H1 (cell line): ENCODE data around the gene DENND4C. TPM values are rescaled to one million over a fixed set of nuclear protein-coding genes. Genes with fewer than 3 reads are reported as not detected.

ENCODE experiments used
- CTCF ChIA-PET: fragments of 300-600 bp; sonication (Branson Sonifier 250); formaldehyde crosslinking; loops from one replicate; lab custom pipeline; 2021; ENCODE audit not compliant: partially characterized antibody; lab: Charles Lee
- POLR2A ChIA-PET: fragments of 300-600 bp; sonication (Branson Sonifier 250); formaldehyde crosslinking; loops from one replicate; lab custom pipeline; 2021; ENCODE audit warnings: inconsistent platforms; ENCODE audit not compliant: partially characterized antibody; lab: Charles Lee
- DNase-seq, 2 experiments: peaks; one replicate each; pipeline versions ENCODE4 v3.0.0 to v3.0.0-alpha.2; 2010 to 2022; ENCODE audit warnings: low spot score in 2 of 2, low read depth in 1 of 2, mixed read lengths in 1 of 2
- FAIRE-seq: peaks from 2 replicates; lab custom pipeline; 2011; peaks lifted over from hg19 to GRCh38; lab: Jason Lieb, UNC
- H2AFZ ChIP-seq: 2 replicates; pipeline ENCODE4 v1.8.1; 2012; ENCODE audit warnings: low read length, inconsistent platforms
- H2AK5ac ChIP-seq: 2 replicates; pipeline ENCODE4 v1.6.1; 2013; ENCODE audit warnings: low read depth, low read length
- H2BK120ac ChIP-seq: replicated peaks from 2 replicates; pipeline ENCODE3; 2013; ENCODE audit warnings: low read depth, low read length, inconsistent platforms
- H2BK12ac ChIP-seq: 2 replicates; pipeline ENCODE4 v1.6.1; 2013; ENCODE audit warnings: low read depth, low read length
- H2BK15ac ChIP-seq: 2 replicates; pipeline ENCODE4 v1.6.1; 2013; ENCODE audit warnings: low read length
- H2BK20ac ChIP-seq: 2 replicates; pipeline ENCODE4 v1.6.1; 2013; ENCODE audit warnings: low read length
- H2BK5ac ChIP-seq: 2 replicates; pipeline ENCODE4 v1.6.1; 2013; ENCODE audit warnings: low read depth, low read length
- H3K14ac ChIP-seq: 2 replicates; pipeline ENCODE4 v1.6.1; 2013; ENCODE audit warnings: inconsistent platforms; ENCODE audit not compliant: insufficient read length
- H3K18ac ChIP-seq: 2 replicates; pipeline ENCODE4 v1.6.1; 2013; ENCODE audit warnings: low read length; ENCODE audit errors: extremely low read depth
- H3K23ac ChIP-seq: 2 replicates; pipeline ENCODE4 v1.6.1; 2013; ENCODE audit warnings: inconsistent platforms; ENCODE audit not compliant: insufficient read length
- H3K23me2 ChIP-seq: 2 replicates; pipeline ENCODE4 v1.6.1; 2013; ENCODE audit warnings: low read depth, low read length
- H3K27ac ChIP-seq: 2 replicates; pipeline ENCODE4 v1.6.1; 2011; ENCODE audit warnings: low read depth, low read length, inconsistent platforms
- H3K27me3 ChIP-seq, 4 experiments: replicated peaks in 1 of 4; 1 replicate in 1 of 4; 2 replicates in 3 of 4; pipeline versions ENCODE4 v1.6.1 to v1.8.1; 2011 to 2013; ENCODE audit warnings: low read length in 3 of 4, mild to moderate bottlenecking in 3 of 4, inconsistent platforms in 2 of 4, mixed read lengths in 2 of 4, moderate library complexity in 1 of 4; ENCODE audit not compliant: control insufficient read depth in 3 of 4, insufficient read depth in 3 of 4; ENCODE audit errors: extremely low read depth in 1 of 4
- H3K36me3 ChIP-seq, 4 experiments: 2 replicates each; pipeline versions ENCODE4 v1.6.1 to v1.8.1; 2011 to 2013; ENCODE audit warnings: mild to moderate bottlenecking in 4 of 4, low read length in 3 of 4, moderate library complexity in 2 of 4, control low read depth in 1 of 4, inconsistent platforms in 1 of 4; ENCODE audit not compliant: insufficient read depth in 4 of 4, control insufficient read depth in 2 of 4
- H3K4ac ChIP-seq: replicated peaks from 2 replicates; pipeline ENCODE3; 2013; ENCODE audit warnings: low read length, low read depth, mixed read lengths, inconsistent platforms; ENCODE audit not compliant: insufficient read length
- H3K4me1 ChIP-seq, 4 experiments: replicated peaks in 1 of 4; 1 replicate in 1 of 4; 2 replicates in 3 of 4; pipeline versions ENCODE4 v1.6.1 to v1.8.1; 2011 to 2013; ENCODE audit warnings: low read length in 3 of 4, inconsistent platforms in 2 of 4, mixed read lengths in 1 of 4; ENCODE audit not compliant: insufficient read depth in 4 of 4, control insufficient read depth in 3 of 4
- H3K4me2 ChIP-seq, 2 experiments: 2 replicates each; pipeline versions ENCODE4 v1.6.1 to v1.8.1; 2011 to 2013; ENCODE audit warnings: low read depth in 2 of 2, low read length in 2 of 2, control low read depth in 1 of 2, inconsistent platforms in 1 of 2, mild to moderate bottlenecking in 1 of 2; ENCODE audit not compliant: insufficient read depth in 1 of 2
- H3K4me3 ChIP-seq, 4 experiments: fragments of 200-600, 300-600 bp in 1 of 4; sonication (generic), shearing (Covaris generic), sonication (Bioruptor Twin) in 1 of 4; 2 replicates each; pipeline versions ENCODE4 v1.5.1 to v1.8.1; 2011 to 2016; ENCODE audit warnings: low read length in 4 of 4, low read depth in 3 of 4, control low read depth in 2 of 4, inconsistent platforms in 2 of 4, mild to moderate bottlenecking in 2 of 4, mixed read lengths in 1 of 4, moderate library complexity in 1 of 4; ENCODE audit not compliant: insufficient read depth in 2 of 4; ENCODE audit errors: extremely low read depth in 1 of 4
- H3K56ac ChIP-seq: replicated peaks from 2 replicates; pipeline ENCODE3; 2013; ENCODE audit warnings: low read depth, mild to moderate bottlenecking, mixed read lengths, low read length, inconsistent platforms; ENCODE audit not compliant: insufficient read length
- H3K79me1 ChIP-seq: 2 replicates; pipeline ENCODE4 v1.6.1; 2013; ENCODE audit warnings: low read depth, low read length, control low read depth
- H3K79me2 ChIP-seq, 2 experiments: 2 replicates each; pipeline versions ENCODE4 v1.6.1 to v1.8.1; 2012 to 2013; ENCODE audit warnings: low read length in 2 of 2, mild to moderate bottlenecking in 2 of 2, inconsistent platforms in 1 of 2; ENCODE audit not compliant: insufficient read depth in 2 of 2, control insufficient read depth in 1 of 2
- H3K9ac ChIP-seq, 4 experiments: replicated peaks in 1 of 4; 1 replicate in 1 of 4; 2 replicates in 3 of 4; pipeline versions ENCODE4 v1.6.1 to v1.8.1; 2011 to 2013; ENCODE audit warnings: low read depth in 3 of 4, low read length in 3 of 4, control low read depth in 2 of 4, mild to moderate bottlenecking in 2 of 4, moderate library complexity in 2 of 4, inconsistent platforms in 1 of 4; ENCODE audit errors: extremely low read depth in 1 of 4
- H3K9me3 ChIP-seq, 2 experiments: 2 replicates each; pipeline versions ENCODE4 v1.6.1 to v1.8.1; 2012 to 2013; ENCODE audit warnings: mild to moderate bottlenecking in 2 of 2, moderate library complexity in 2 of 2, control low read depth in 1 of 2, inconsistent platforms in 1 of 2, low read depth in 1 of 2, low read length in 1 of 2, mixed read lengths in 1 of 2; ENCODE audit not compliant: insufficient read depth in 2 of 2
- H4K20me1 ChIP-seq, 2 experiments: replicated peaks in 1 of 2; 2 replicates each; pipeline versions ENCODE3 to v1.8.1; 2011 to 2013; ENCODE audit warnings: inconsistent platforms in 2 of 2, low read length in 2 of 2, mild to moderate bottlenecking in 1 of 2; ENCODE audit not compliant: insufficient read depth in 2 of 2, control insufficient read depth in 1 of 2
- H4K5ac ChIP-seq: 2 replicates; pipeline ENCODE4 v1.6.1; 2013; ENCODE audit warnings: low read length, low read depth, mixed read lengths, inconsistent platforms; ENCODE audit not compliant: insufficient read length
- H4K8ac ChIP-seq: 2 replicates; pipeline ENCODE4 v1.8.0; 2013; ENCODE audit warnings: mild to moderate bottlenecking, moderate library complexity, low read length, inconsistent platforms; ENCODE audit not compliant: insufficient read depth; ENCODE audit errors: extremely low read depth
- H4K91ac ChIP-seq: replicated peaks from 2 replicates; pipeline ENCODE3; 2013; ENCODE audit warnings: low read length, mixed read lengths, inconsistent platforms; ENCODE audit not compliant: insufficient read length
- ASH2L ChIP-seq: fragments of 200-600, 300-600 bp; sonication (generic); IDR thresholded peaks from one replicate; pipeline ENCODE4 v1.7.1; 2017; ENCODE audit warnings: low read length
- BCL11A ChIP-seq, 2 experiments: IDR thresholded peaks; one replicate each; pipeline ENCODE4 v1.6.1; 2011; ENCODE audit warnings: low read depth in 2 of 2, low read length in 2 of 2, mild to moderate bottlenecking in 2 of 2
- CBX8 ChIP-seq: fragments of 300-800, 300-1000 bp; sonication (generic); IDR thresholded peaks from 2 replicates; pipeline ENCODE4 v1.7.1; 2016; ENCODE audit warnings: low read depth, low read length, borderline replicate concordance
- CHD1 ChIP-seq: IDR thresholded peaks from 2 replicates; pipeline ENCODE4 v1.6.1; 2012; ENCODE audit warnings: low read depth, low read length, improper control_type of control experiment
- EGR1 ChIP-seq: IDR thresholded peaks from 2 replicates; pipeline ENCODE4 v1.6.1; 2011; ENCODE audit warnings: low read depth, low read length, borderline replicate concordance
- EP300 ChIP-seq, 2 experiments: IDR thresholded peaks; 1 replicate in 1 of 2; 2 replicates in 1 of 2; pipeline ENCODE4 v1.6.1; 2011 to 2012; ENCODE audit warnings: low read depth in 2 of 2, low read length in 2 of 2, mild to moderate bottlenecking in 2 of 2, borderline replicate concordance in 1 of 2, inconsistent platforms in 1 of 2, moderate library complexity in 1 of 2
- POLR2AphosphoS5 ChIP-seq: IDR thresholded peaks from 2 replicates; pipeline ENCODE4 v1.6.1; 2011; ENCODE audit warnings: low read depth, low read length
- RAD21 ChIP-seq, 2 experiments: IDR thresholded peaks in 1 of 2; conservative IDR thresholded peaks in 1 of 2; 2 replicates each; pipeline ENCODE4 v1.6.1; 2011; ENCODE audit warnings: low read depth in 2 of 2, low read length in 2 of 2, improper control_type of control experiment in 1 of 2, inconsistent platforms in 1 of 2, mild to moderate bottlenecking in 1 of 2, moderate library complexity in 1 of 2
- SIRT6 ChIP-seq: IDR thresholded peaks from one replicate; pipeline ENCODE4 v1.7.1; 2012; ENCODE audit warnings: low read length, inconsistent platforms
- SP2 ChIP-seq: IDR thresholded peaks from 2 replicates; pipeline ENCODE4 v1.6.1; 2012; ENCODE audit warnings: mild to moderate bottlenecking, low read length, inconsistent platforms
- SP4 ChIP-seq: IDR thresholded peaks from 2 replicates; pipeline ENCODE4 v1.6.1; 2012; ENCODE audit warnings: low read length, inconsistent platforms
- WGBS, 2 experiments: shearing (Covaris generic) in 1 of 2; methylation state at CpG; one replicate each; pipeline versions ENCODE4 v1.1.6 to v1.1.7; 2013 to 2015; ENCODE audit warnings: low lambda C conversion rate in 2 of 2, mixed read lengths in 2 of 2, inconsistent platforms in 1 of 2, low coverage in 1 of 2, missing lambda C conversion rate in 1 of 2; ENCODE audit not compliant: insufficient replicate concordance in 2 of 2, insufficient coverage in 1 of 2, insufficient read length in 1 of 2; ENCODE audit errors: extremely low coverage in 1 of 2, missing lambda C conversion rate in 1 of 2; 5-methylcytosine and 5-hydroxymethylcytosine counted together
- polyA plus RNA-seq, 7 experiments: library from polyadenylated mRNA; depleted of rRNA in 3 of 7; stranded (reverse) in 5 of 7; unstranded in 2 of 7; fragments of >200 nt in 5 of 7; fragments of 200-250 nt in 2 of 7; gene quantifications; 1 replicate in 5 of 7; 2 replicates in 1 of 7; 4 replicates in 1 of 7; pipeline versions ENCODE4 v1.2.1 to v1.2.3, GENCODE V29; 2011 to 2013; ENCODE audit warnings: missing spikeins in 2 of 7, mixed read lengths in 2 of 7
- total RNA-seq: library from RNA; stranded (reverse); fragmentation: NEBNext Ultra II Directional; extraction: Animal tissue kit (Norgen Biotek cat#: 25700); gene quantifications from 2 replicates; pipeline ENCODE4 v1.2.1, GENCODE V29; 2021

Gene DENND4C
- total and polyA plus RNA-seq, 2 of the 8 experiments (the other 6 are each of a cell fraction or from before 2014, with no cell fraction given), result 6.9 to 18.9 TPM

- no peak overlapping the region for H2BK120ac ChIP-seq
- no peak for TF ChIP-seq EGR1
- no peak for TF ChIP-seq ASH2L
- no peak for TF ChIP-seq SP4
- no peak for TF ChIP-seq POLR2AphosphoS5
- TF ChIP-seq CBX8, result no peak
- TF ChIP-seq BCL11A (IDR thresholded peaks at IDR 0.05; ENCODE audit: low read depth in 2 of 2, low read length in 2 of 2), result no peak
- no peak for TF ChIP-seq SIRT6
- no peak for TF ChIP-seq CHD1
- TF ChIP-seq EP300 (IDR thresholded peaks at IDR 0.05; ENCODE audit: borderline replicate concordance in 1 of 2, low read depth in 2 of 2, low read length in 2 of 2), result no peak
- no peak for TF ChIP-seq RAD21 (IDR thresholded peaks at IDR 0.05 in 1 of 2, conservative IDR thresholded peaks at IDR 0.05 in 1 of 2; ENCODE audit: low read depth in 2 of 2, low read length in 2 of 2)
- TF ChIP-seq SP2, result no peak
- no peaks in the 10 kb centered on the region for H3K79me1 ChIP-seq
- no peak overlapping the region for H3K23ac ChIP-seq
- H3K56ac ChIP-seq, result no peak overlapping the region
- H4K91ac ChIP-seq, result no peak overlapping the region
- no peaks in the 10 kb centered on the region for H3K9me3 ChIP-seq
- no peak overlapping the region for H3K27ac ChIP-seq
- no peak for FAIRE-seq
- no peak overlapping the region for H3K4ac ChIP-seq
- POLR2A ChIA-PET, result interaction anchor here (1.5 to 2.7 kb wide), 2 partner anchors 11 to 138 kb away, joined by 3 to 12 read pairs; partner anchors contain the start of genes DENND4C and RPS6
- no peak for DNase-seq
- H2AFZ ChIP-seq, result no peak overlapping the region
- H4K20me1 ChIP-seq, result peaks cover 3 to 8% of the 10 kb centered on the region in 2 experiments
- no peaks in the 10 kb centered on the region for H3K23me2 ChIP-seq
- no peak overlapping the region for H3K4me3 ChIP-seq
- no peaks in the 10 kb centered on the region for H3K27me3 ChIP-seq
- no peak overlapping the region for H3K18ac ChIP-seq
- CTCF ChIA-PET, result interaction anchor here (0.6 to 2.6 kb wide), 4 partner anchors 11 to 450 kb away, joined by 3 to 10 read pairs (median 4); partner anchors contain the start of gene DENND4C
- no peak overlapping the region for H2BK15ac ChIP-seq
- H3K79me2 ChIP-seq, result peaks cover 8 to 86% of the 10 kb centered on the region in 2 experiments
- H3K4me2 ChIP-seq, result no peak overlapping the region
- 82% methylated on average over 6 of the region's 6 CpGs; no CpG with 5 or more reads in 1 of the 2 experiments for WGBS, 2 experiments
- H2BK5ac ChIP-seq, result no peak overlapping the region
- no peak overlapping the region for H3K9ac ChIP-seq
- H3K4me1 ChIP-seq, result peaks cover 0 to 7% (median 0%) of the 10 kb centered on the region in 4 experiments; a peak in 2 of 7 replicates
- no peak overlapping the region for H2BK12ac ChIP-seq
- H3K36me3 ChIP-seq, result peaks cover 0 to 3% (median 0%) of the 10 kb centered on the region in 4 experiments; a peak in 1 of 8 replicates
- no peak overlapping the region for H3K14ac ChIP-seq
- no peak overlapping the region for H2BK20ac ChIP-seq
- H4K8ac ChIP-seq, result no peak overlapping the region
- H4K5ac ChIP-seq, result no peak overlapping the region
- H2AK5ac ChIP-seq, result no peak overlapping the region
Measured at GRCh38 chr9:19241728-19242127, 11.2 kb downstream of the DENND4C start.
